ENCODE data around the gene NUDT14.

DNA sequence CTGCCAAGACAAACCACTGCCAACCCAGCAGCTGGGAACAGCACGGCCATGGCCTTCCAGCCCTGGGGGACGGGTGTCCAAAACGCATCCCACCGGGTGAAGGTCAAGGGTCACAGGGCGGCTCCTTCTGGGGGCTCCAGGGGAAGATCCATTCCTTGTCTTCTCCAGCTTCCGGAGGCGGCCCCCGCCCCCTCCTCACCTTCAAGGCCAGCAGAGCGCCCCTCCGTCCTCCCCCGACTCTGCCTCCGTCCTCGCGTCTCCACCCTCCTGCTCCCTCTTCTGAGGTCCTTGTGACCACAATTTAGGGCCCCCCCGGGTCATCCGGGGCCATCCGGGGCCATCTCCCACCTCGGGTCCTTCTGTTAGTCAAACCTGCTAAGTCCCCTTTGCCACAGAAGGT is 3.9 kb upstream of the NUDT14 start:
- TF ChIP-seq POLR2A (IDR thresholded peaks at IDR 0.05) (no peak), CTCF (IDR thresholded peaks at IDR 0.05) (no peak)

Data from esophagus squamous epithelium (tissue), 4 donors.